GM21528 (cell line): ENCODE measurements around the gene GDPD3.

Experiments used
- ATAC-seq: cut with Tn5 transposase; IDR thresholded peaks from one replicate; pipeline ENCODE4 v1.9.1; 2021; ENCODE audit warnings: mild to moderate bottlenecking, moderate library complexity; ENCODE audit not compliant: unreplicated experiment, low FRiP score

The GDPD3 gene

DNA sequence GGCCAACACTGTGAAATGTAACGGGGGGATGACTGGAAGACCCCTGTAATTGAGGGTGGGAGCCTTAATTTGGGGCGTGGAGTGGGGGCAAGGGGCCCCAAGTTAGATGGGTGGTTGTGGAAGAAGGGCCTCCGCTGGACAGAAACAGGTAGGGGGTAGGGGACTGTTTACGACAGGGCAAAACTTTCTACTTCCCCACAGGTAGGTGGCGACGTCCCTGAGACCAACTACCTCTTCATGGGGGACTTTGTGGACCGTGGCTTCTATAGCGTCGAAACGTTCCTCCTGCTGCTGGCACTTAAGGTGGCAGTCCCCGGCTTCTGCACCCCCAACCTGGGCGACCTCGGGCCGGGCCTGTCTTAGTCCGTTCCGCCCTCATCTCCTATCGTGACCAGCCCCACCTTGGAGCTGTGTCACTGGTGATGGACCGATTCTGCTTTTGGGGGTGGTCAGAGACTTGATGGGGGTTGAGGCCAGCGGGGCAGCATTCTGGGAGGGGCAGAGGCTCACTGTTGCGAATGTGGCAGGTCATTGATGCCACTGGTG is 30.7 kb downstream of the GDPD3 start:
- no peak for ATAC-seq

- no peak for ATAC-seq
These were observed 33.9 kb downstream of the GDPD3 start for GRCh38 chr16:30079480-30079879.

- no peak for ATAC-seq
These were observed 34.6 kb downstream of the GDPD3 start for GRCh38 chr16:30078744-30079143.

GRCh38 chr16:30077656-30078055 is 35.7 kb downstream of the GDPD3 start:
- ATAC-seq, result no peak

DNA sequence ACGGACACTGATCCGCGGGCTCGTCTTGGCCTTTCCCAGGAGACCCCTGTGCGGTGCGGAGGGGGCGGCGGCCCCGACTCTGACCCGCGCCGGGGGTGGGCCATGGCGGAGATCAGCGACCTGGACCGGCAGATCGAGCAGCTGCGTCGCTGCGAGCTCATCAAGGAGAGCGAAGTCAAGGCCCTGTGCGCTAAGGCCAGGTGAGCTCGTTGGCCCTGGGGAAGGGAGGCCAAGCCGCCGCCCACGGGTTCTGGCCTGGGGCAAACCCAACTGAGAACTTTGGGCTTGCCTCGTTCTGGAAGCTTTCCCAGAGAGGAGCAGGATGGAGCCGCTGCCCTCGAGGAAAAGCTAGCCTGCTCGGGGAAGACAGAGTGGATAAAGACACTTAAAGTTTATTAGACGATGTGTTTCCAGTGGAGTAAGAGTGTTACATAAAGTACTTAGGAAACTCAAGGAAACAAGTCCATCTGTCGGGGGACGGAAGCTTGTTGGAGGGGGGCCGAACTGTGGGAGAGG is 37.0 kb downstream of the GDPD3 start:
- peak; percentile 23 for ATAC-seq

DNA sequence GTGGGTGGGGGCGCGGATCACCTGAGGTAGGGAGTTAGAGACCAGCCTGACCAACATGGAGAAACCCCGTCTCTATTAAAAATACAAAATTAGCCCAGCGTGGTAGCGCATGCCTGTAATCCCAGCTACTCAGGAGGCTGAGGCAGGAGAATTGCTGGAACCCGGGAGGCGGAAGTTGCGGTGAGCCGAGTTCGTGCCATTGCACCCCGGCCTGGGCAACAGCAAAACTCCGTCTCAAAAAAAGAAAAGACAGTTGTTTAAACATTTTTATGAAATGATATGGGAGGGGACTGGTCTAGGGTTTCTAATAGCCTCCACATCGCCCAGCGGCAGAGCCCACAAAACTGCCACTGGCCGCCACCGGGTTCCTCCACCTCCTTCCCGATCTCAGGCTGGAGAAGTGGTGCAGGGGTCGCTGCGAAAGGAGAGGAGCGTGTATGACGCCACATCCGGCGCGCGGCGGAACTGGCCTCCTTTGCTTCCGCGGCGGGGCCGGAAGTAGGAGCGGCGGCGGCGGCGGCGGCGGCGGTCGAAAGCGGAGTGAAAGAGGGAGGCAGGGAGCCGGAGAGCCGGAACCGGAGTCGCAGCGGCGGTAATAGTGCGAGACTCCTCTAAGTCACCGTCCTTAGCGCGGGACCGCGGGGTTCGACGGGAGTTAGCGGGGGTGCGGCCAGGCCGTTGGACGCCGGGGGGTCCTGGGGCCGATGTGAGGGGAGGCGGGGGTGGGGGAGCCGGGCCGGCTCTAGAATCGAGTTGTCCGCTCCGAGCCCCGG is 37.6 kb downstream of the GDPD3 start, which contains the start of gene PPP4C:
TSS of gene PPP4C (plus strand) at position 492 of the 773 bp plus-strand sequence. CDS start 384 bp downstream, outside the sequence.
- peak; percentile 55 for ATAC-seq

DNA sequence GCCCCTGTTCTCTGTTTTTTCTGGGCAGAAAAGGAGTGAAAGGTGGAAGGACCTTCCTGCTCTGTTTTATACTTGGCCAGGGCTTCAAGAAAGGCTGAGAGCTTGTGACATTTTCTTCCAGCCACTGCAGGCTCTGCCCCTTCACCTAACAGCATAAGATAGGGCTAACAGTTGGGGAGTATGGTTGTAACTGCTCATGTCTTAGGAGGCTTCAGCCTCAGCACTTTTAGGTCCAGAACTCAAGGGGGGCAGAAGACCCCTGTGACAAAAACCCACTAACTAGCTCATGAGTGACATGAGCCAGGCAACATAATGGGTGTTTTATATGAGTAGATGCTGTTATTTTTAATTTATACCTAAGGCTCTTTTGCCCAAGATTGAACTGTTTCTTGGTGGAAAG is 42.8 kb downstream of the GDPD3 start:
- ATAC-seq, result no peak

- ATAC-seq, result no peak
These were observed 43.5 kb downstream of the GDPD3 start for GRCh38 chr16:30069611-30070462.

- no peak for ATAC-seq
These were observed 44.4 kb downstream of the GDPD3 start for GRCh38 chr16:30068750-30069610.

DNA sequence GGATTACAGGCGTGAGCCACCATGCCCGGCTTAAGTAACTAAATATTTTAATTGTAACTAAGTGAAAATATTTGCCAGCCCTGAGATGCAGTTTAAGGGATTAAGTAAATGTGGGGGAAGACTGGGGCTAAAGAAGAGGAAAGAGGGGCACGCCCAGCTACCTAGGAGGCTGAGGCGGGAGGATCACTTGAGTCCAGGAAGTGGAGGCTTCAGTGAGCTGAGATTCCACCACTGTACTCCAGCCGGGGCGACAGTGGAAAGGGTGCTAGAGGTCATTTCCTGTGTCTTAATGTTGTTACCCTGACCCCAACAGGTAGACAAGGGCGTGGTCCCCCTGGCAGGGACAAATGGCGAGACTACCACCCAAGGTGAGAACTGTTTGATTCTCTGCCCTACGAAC is 45.0 kb downstream of the GDPD3 start:
- ATAC-seq, result no peak

GRCh38 chr16:30067584-30067916 is 45.8 kb downstream of the GDPD3 start:
- ATAC-seq, result no peak

DNA sequence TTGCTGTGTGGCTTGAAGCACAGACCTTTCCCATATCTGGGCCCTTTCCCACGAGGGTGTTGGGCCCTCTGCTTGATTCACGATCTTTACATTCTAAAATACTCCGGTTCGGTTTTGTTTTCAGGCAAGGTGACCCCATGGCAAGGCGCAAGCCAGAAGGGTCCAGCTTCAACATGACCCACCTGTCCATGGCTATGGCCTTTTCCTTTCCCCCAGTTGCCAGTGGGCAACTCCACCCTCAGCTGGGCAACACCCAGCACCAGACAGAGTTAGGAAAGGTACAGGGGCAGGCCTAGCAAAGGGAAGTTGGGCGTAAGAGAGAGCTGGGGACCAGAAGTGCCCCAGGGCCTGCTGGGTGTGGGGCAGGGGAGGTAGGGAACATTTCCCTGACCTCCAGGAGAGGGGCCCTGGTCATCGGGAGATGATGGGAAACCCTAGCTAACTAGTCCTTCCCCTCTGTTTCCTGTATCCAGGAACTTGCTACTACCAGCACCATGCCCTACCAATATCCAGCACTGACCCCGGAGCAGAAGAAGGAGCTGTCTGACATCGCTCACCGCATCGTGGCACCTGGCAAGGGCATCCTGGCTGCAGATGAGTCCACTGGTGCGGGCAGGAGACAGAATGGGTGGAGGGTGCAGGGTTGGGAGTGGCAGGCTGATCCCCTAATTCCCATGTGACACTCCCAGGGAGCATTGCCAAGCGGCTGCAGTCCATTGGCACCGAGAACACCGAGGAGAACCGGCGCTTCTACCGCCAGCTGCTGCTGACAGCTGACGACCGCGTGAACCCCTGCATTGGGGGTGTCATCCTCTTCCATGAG is 46.4 kb downstream of the GDPD3 start:
- no peak for ATAC-seq

- ATAC-seq, result peak; percentile 0
These were observed 47.2 kb downstream of the GDPD3 start for GRCh38 chr16:30065943-30066760.

DNA sequence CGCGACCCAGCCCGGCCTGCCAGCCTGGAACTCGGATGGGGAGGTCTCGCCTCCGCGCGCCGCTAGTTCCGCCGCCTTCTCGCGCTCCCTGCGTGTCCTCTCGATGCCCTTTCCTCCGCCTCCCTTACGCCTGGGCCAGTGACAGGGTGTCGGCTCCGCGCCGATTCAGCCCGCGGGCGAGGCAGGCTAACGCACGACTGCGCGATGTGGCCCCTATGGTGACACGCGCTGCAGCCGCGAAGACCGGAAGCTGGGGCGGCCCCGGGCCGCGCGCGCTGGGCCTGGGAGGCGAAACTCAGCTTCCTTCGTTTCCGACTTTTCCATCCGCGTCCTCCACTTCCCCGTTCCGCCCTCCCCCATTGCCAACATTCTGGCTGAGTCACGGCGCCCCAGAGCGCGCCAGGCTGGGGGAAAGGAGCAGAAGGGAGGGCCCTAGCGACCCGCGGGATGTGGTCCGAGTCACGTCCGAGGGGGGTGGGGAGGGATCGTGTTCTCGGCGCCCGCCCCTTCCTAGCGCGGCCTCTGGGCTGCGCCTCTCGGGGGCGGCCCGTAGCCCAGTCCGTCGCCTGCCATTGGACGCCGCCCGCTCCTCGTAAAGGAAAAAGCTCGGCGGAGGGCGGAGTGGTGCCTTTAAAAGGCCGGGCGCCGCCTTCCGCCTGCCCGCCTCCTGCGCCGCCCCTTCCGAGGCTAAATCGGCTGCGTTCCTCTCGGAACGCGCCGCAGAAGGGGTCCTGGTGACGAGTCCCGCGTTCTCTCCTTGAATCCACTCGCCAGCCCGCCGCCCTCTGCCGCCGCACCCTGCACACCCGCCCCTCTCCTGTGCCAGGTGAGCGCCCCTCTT is 48.0 kb downstream of the GDPD3 start, which contains the start of gene ALDOA:
TSS of gene ALDOA (plus strand) at position 659 of the 841 bp plus-strand sequence. CDS start 1,138 bp downstream, outside the sequence.
- ATAC-seq, result peak; percentile 79

DNA sequence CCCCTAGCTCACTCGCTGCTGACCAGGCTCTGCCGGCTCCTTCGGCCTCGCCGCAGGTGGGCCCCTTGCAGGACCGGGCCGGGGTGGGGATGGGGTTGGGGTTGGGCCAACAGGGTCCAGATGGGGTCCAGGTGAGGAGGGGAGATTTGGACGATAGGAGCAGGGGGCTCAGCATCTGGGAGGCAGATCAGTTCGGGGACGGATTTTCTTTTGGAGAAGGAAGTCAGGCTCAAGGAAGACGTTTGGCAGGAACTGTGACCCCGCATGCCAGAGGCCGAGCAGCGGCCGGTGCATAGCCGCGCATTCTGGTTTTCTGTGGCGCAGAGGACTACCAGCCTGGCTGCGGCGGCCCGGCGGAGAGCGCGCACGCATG is 48.6 kb downstream of the GDPD3 start:
- no peak for ATAC-seq

GRCh38 chr16:30063893-30064728 is 49.2 kb downstream of the GDPD3 start:
- no peak for ATAC-seq
